Left cardiac atrium (tissue), 4 donors: ENCODE data around the gene POLR1C. TPM values are rescaled to one million over a fixed set of nuclear protein-coding genes. Genes with fewer than 3 reads are reported as not detected.
"Not testable (repeated sequence)": the region's sequence is repeated elsewhere in the genome, so short reads cannot be mapped to it uniquely, and the experiment has no call there.

ENCODE experiments used
- ATAC-seq, 2 donors: fragments of 200-7000 bp; cut with Tn5 transposase; one replicate each; pipeline ENCODE4 v1.9.1; 2020; ENCODE audit warnings: mild to moderate bottlenecking in 2 of 2, moderate library complexity in 2 of 2
- DNase-seq: peaks from one replicate; pipeline ENCODE4 v3.0.0-alpha.2; 2020
- intact Hi-C, 2 donors: fragments of 100-400 bp; cut with DNase I; formaldehyde crosslinking; loops; one replicate each; pipeline versions ENCODE4 v1.14.1 to v1.15.1; 2022 to 2023
- long read RNA-seq: library from polyadenylated mRNA; unstranded; transcript quantifications from one replicate; pipeline ENCODE4 v2.0.0, GENCODE V29; 2021
- total RNA-seq, 2 donors: library from RNA; stranded (reverse); fragmentation: NEBNext Ultra II Directional; extraction: Animal tissue kit (Norgen Biotek cat#: 25700); gene quantifications; one replicate each; pipeline ENCODE4 v1.2.1, GENCODE V29; 2021
- donor health status: DM: no; HTN: yes; CAD: no.
- donor health status: DM: no; HTN: yes; CAD: no; lungs with severe emphysema.
- donor health status: DM: yes; HTN: yes; CAD: no.
- donor health status: Dilated cardiomyopathy.

Gene POLR1C, protein sequence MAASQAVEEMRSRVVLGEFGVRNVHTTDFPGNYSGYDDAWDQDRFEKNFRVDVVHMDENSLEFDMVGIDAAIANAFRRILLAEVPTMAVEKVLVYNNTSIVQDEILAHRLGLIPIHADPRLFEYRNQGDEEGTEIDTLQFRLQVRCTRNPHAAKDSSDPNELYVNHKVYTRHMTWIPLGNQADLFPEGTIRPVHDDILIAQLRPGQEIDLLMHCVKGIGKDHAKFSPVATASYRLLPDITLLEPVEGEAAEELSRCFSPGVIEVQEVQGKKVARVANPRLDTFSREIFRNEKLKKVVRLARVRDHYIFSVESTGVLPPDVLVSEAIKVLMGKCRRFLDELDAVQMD
- total RNA-seq = 10 to 100 TPM; 17.8 to 28.3 TPM
- long read RNA-seq, partial matches to known transcripts = 2 of 9 reads
- long read RNA-seq, other reads (novel, unspliced or antisense) = 2 of 9 reads

- ATAC-seq (peak; percentile 95 to 98), DNase-seq (peak; percentile 98)
- intact Hi-C loops = no loop called here
Measured at GRCh38 chr6:43516697-43517504, at the start of gene POLR1C, which contains the start of gene YIPF3. TSS of gene POLR1C (plus strand) at chr6:43517089. CDS start at chr6:43517110, 21 bp downstream. TSS of gene YIPF3 (minus strand) at chr6:43516926. CDS start at chr6:43516807, 119 bp downstream.

DNA sequence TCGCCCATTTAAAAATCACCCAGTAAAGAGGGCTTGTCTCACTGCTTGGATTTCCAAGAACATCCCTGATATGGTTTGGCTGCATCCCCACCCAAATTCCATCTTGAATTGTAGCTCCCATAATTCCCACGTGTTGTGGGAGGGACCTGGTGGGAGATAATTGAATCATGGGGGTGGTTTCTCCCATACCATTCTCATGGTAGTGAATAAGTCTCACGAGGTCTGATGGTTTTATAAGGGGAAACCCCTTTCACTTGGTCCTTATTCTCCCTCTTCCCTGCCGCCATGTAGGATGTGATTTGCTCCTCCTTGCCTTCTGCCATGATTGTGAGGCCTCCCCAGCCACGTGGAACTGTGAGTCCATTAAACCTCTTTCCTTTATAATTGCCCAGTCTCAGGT is 49.6 kb upstream of the POLR1C start:
- ATAC-seq, DNase-seq, intact Hi-C loops: not testable (repeated sequence)

DNA sequence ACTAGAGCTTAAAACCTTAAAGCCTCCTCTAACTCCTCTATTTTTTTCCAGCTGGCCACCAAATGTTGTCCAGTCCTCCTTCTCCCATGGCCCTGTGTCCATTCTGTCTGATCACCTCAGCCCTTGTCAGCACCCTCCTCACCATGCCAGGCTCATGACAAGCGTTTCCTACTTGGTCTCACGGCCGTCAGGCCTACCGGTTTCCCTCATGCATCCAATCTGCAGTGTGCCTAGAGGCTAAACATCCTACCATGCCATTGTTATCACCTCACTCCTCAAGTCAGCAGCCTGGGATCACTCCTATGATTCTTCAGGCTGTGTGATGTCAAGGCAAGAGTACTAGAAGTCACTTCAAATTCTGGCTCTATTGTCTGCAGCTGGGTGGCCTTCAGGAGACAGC is 49.1 kb upstream of the POLR1C start:
- peak in 1 of 2 donors; percentile 23 for ATAC-seq
- intact Hi-C loops = no loop called here
- no peak for DNase-seq

GRCh38 chr6:43468240-43468639 is 48.6 kb upstream of the POLR1C start:
- intact Hi-C loops = no loop called here
- DNase-seq (no peak), ATAC-seq (peak; percentile 49 to 74)

- DNase-seq (no peak), ATAC-seq (peak; percentile 74 to 80)
- intact Hi-C loops = no loop called here
Measured at GRCh38 chr6:43468748-43469681, 47.9 kb upstream of the POLR1C start.

- intact Hi-C loops = no loop called here
- ATAC-seq = no peak
- no peak for DNase-seq
Measured at GRCh38 chr6:43469947-43470346, 46.9 kb upstream of the POLR1C start.

- ATAC-seq (no peak), DNase-seq (no peak)
- intact Hi-C loops = no loop called here
Measured at GRCh38 chr6:43471399-43471798, 45.5 kb upstream of the POLR1C start.

- ATAC-seq (no peak), DNase-seq (no peak)
- intact Hi-C loops = no loop called here
Measured at GRCh38 chr6:43472515-43472914, 44.4 kb upstream of the POLR1C start.

DNA sequence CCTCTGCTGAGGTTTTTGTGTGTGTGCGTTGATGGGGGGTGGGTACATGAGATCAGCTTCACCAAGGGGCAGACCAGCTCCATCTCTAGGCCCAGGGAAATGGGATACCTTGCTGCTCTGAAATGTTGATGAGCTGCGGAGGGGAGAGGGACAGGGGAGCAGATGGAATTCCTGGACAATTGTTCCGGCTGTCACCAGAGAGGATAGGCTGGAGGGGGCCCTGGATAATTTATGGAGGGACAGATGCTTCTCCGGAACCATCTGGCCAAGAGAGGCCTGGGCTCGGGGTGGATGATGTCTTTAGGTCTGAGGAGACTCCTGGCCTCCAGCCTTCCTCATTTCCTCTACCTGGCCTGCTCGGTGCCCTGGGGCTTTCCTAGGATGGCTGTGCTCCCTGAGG is 41.4 kb upstream of the POLR1C start:
- no peak for DNase-seq
- intact Hi-C loops = no loop called here
- ATAC-seq = no peak

DNA sequence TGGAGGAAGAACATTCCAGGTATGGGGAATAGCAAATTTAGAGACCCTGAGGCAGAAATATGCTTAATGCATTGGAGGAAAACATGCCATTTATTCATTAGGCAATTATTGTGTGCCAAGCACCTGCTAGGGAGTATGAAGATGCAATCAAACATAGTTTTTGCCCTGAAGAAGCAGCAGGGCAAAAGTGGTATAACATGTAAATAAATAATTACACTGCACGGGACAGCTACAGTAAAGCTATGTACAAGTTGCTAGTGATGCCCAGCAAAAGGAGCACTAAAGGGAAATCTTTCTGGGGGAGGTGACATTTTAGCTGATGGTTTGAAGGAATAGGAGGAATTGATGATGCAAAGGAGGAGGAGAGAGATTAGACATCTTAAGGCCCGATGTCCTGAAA is 40.1 kb upstream of the POLR1C start:
- ATAC-seq (no peak), DNase-seq (no peak)
- intact Hi-C loops = no loop called here

DNA sequence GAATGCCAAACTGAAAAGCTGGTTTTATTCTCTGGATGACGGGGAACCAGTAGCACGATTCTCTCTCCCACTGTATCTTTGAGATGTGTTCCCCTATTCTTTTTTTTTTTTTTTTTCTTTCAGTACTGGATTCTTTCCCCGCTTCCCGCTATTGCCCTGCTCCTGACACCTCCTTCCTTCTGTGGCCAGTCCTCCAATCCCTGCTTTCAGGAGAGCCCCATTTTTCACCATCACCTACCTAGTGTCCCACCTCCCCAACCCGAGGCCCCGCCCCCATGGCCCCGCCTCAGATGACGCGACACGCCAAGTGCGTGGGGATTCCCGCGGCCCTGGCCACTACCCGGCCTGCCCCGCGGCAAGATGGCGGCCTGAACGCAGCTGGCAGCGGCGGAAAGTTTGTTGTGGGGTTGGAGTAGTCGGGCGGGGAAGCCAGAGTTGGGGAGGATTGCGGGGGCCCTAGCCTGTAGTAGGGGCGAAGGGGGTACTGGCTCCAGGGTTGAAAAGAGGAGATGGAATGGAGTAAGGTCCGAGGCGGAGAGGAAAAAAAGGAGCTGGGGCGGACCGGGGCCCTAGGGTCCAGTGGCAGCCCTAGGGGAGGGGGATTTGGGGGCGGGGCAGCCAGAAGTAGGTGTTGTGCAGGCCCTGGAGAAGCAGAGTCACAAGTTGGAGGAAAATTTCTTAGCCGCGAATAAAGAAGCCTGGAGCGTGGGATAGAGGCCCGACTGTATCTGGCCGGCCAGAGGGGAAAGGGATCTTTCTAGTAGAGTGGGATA is 39.5 kb upstream of the POLR1C start, which contains the start of gene TJAP1:
TJAP1 (plus strand) TSS at position 336 of the 773 bp plus-strand sequence. CDS start 21,432 bp downstream, outside the sequence.
- intact Hi-C loops = no loop called here
- DNase-seq (peak; percentile 94), ATAC-seq (peak; percentile 100)

- intact Hi-C loops = no loop called here
- DNase-seq (no peak), ATAC-seq (no peak)
Measured at GRCh38 chr6:43478008-43478372, 38.9 kb upstream of the POLR1C start.

DNA sequence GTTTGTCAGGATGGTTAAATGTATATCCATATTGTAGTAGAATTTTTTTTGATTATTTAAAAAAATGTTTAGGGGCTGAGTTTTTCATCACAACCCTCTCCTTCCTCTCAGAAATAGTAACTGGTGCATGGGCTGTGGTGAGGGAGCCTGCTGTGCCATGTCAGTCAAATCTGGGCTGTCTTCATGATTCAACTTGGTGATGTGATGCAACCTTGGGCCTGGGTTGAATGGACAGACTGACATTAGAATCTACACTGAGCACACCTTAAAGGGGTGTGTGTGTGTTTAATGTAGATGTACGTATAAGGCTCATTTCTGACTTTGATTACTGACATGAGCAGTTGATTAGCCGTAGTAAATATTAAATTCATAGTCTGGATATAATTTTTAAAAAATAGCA is 35.8 kb upstream of the POLR1C start:
- DNase-seq (no peak), ATAC-seq (no peak)
- intact Hi-C loops = no loop called here

DNA sequence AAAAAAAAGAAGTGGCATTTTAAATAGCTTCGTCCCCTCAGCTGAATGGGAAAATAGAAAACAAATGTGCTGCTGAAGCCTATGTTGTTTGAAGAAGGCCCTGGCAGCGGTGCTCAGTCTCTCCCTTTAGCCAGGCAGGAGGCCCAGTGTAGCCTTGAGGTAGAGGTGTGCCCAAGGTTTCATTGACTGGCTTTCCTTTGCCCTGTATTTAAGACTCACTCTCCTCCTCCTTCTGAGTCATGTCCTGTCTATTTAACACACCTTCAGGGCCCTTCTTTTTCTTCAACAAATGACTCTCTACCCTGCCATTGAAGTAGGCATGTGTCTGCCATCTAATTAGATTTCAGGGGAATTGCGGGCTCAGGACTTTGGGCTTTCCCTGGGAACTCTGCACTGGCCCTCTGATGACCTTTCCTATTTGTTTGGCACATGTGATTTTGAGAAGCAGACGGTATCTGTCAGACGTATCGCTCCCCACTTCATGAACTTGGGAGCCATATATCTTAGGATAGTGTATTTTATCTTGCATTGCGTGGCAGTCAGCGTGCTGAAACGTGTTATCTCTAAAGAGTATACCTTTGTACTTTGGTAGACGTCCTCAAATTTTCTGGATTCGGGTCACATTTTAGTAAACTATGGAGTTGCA is 35.2 kb upstream of the POLR1C start:
- DNase-seq (no peak), ATAC-seq (no peak)
- intact Hi-C loops = no loop called here

DNA sequence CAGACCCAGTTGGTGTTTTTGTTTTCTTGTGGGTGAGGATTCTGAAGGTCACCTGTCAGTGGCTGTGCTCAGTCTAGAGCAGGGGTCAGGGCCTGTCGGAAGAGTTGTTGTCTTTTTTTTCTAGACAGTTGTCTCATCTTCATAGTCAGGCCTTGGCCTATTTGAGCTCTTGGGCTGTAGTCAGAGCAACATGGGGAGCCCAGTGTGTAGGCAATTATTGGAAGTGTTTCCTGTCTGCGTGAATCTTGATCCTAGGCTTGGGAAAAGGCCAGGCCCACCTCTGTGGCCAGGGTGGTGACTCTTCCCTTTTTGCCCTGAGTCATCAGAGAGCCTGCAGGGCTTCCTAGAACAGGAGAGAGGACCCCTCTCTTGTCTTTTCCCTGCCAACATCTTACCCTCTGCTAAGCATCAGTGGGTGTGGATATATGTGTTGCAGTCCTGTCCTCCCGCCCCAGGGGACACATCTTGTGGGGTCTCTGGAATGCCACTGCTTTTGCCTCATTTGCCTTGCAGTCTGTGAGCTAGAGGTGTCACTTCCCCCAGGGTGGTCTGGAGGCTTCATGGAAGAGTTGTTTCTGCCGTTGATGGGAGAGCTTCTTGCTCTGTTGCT is 28.1 kb upstream of the POLR1C start:
- DNase-seq (no peak), ATAC-seq (no peak)
- intact Hi-C loops = no loop called here

- intact Hi-C loops = loop anchor here in 1 of 2 donors (10.0 kb wide), 1 partner anchor 225 kb away; no protein-coding TSS in a partner anchor
- DNase-seq (no peak), ATAC-seq (peak in 1 of 2 donors; percentile 25)
Measured at GRCh38 chr6:43489277-43490072, 27.4 kb upstream of the POLR1C start.
